ENCODE results near the gene TMEM50B.

DNA sequence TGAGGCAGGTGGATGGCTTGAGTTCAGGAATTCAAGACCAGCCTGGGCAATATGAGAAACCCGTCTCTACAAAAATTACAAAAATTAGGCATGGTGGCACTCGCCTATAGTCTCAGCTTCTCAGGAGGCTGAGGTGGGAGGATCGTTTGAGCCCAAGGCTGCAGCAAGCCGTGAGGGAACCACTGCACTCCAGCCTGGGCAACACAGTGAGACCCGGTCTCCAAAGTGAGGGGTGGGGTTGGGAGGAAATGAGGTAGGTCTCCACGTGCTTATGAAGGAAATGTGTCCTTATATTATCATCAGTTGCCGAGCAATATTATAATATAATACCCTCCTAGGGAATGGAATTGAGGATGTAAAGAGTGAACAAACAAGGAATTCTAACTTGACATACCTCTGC lies 2.7 kb downstream of the TMEM50B start:
- no peak for TF ChIP-seq CTCF (IDR thresholded peaks at IDR 0.05)
- no peak for TF ChIP-seq POLR2A (IDR thresholded peaks at IDR 0.05)
